ENCODE measurements around the gene GLIS2. TPM values are rescaled to one million over a fixed set of nuclear protein-coding genes. Genes with fewer than 3 reads are reported as not detected.

GLIS2 gene
- total and polyA plus RNA-seq, 3 experiments from 2014 or later = 0.13 to 0.26 TPM; not detected in 1

GRCh38 chr16:4322121-4323052, 6.5 kb downstream of the GLIS2 start:
- no peaks in the 10 kb centered on the region for H3K9me3 Mint-ChIP-seq
- peak overlapping the region in 1 of 8 donors; percentile 83 for H3K27ac Mint-ChIP-seq
- H3K4me1 Mint-ChIP-seq = peaks cover 4 to 15% (median 7%) of the 10 kb centered on the region in 3 donors
- no peak overlapping the region for H3K27ac ChIP-seq (ENCODE audit: low read depth, low read length)
- peaks cover 9% of the 10 kb centered on the region for H3K4me1 ChIP-seq (ENCODE audit: insufficient read depth, low read length)
- no peaks in the 10 kb centered on the region for H3K9me3 ChIP-seq (ENCODE audit: low read length)
- H3K4me3 ChIP-seq (ENCODE audit: low read length) = no peak overlapping the region
- H3K27me3 ChIP-seq (ENCODE audit: insufficient read depth, low read length, poor library complexity, severe bottlenecking) = no peaks in the 10 kb centered on the region
- no peak for DNase-seq
- H3K27me3 Mint-ChIP-seq = no peaks in the 10 kb centered on the region
- H3K4me3 Mint-ChIP-seq = no peak overlapping the region
- no peaks in the 10 kb centered on the region for H3K36me3 Mint-ChIP-seq
- CTCF ChIA-PET = interaction anchor here (1.8 kb wide), 1 partner anchor 12 kb away, joined by 4 read pairs; no protein-coding TSS in a partner anchor
- POLR2A ChIA-PET = no interaction called here
- H3K36me3 ChIP-seq (ENCODE audit: insufficient read depth, low read length) = no peaks in the 10 kb centered on the region

GRCh38 chr16:4323071-4323844, 7.4 kb downstream of the GLIS2 start:
- Mint-ChIP-seq H3K27me3 (no peaks in the 10 kb centered on the region), H3K36me3 (no peaks in the 10 kb centered on the region), H3K4me1 (peaks cover 4 to 18% (median 7%) of the 10 kb centered on the region in 3 donors), H3K9me3 (no peaks in the 10 kb centered on the region), H3K27ac (no peak overlapping the region), H3K4me3 (no peak overlapping the region)
- H3K9me3 ChIP-seq (ENCODE audit: low read length) = no peaks in the 10 kb centered on the region
- H3K27ac ChIP-seq (ENCODE audit: low read depth, low read length) = no peak overlapping the region
- DNase-seq = no peak
- no peaks in the 10 kb centered on the region for H3K27me3 ChIP-seq (ENCODE audit: insufficient read depth, low read length, poor library complexity, severe bottlenecking)
- H3K36me3 ChIP-seq (ENCODE audit: insufficient read depth, low read length) = no peaks in the 10 kb centered on the region
- H3K4me3 ChIP-seq (ENCODE audit: low read length) = no peak overlapping the region
- peaks cover 14% of the 10 kb centered on the region for H3K4me1 ChIP-seq (ENCODE audit: insufficient read depth, low read length)
- ChIA-PET POLR2A (no interaction called here), CTCF (interaction anchor here (1.8 kb wide), 1 partner anchor 13 kb away, joined by 4 read pairs; no protein-coding TSS in a partner anchor)

DNA sequence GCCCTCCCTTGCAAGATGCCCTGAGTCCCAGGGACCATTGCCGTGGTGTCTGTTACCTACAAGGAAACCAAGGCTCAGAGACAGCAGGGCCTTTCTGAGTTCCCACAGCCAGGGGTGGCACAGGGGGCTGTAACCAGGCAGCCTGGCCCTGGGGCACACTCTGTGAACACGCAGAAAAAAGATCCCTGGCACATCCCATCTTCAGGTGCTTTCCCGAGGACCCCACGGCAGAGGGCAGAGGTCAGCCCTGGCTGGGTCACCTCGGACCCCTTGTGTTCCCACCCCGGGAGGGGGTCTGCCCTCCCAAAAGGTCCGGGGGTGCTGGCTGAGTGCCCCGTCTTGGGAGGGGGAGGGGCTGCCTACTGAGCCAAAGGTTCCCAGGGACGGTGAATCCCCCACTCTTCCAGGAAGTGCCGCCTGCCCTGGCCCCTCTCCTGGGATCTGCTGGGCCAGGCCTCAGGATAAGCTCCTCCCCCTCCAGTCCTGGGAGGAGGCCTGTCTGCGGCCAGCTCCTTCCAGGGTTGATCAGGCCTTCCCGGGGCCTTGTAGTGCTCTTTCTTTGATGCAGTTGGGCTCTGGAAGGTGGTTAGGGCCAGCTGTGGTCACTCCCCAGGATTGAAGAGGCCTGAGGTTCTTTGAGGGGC, 8.1 kb downstream of the GLIS2 start:
- Histone ChIP-seq H3K9me3 (ENCODE audit: low read length) (no peaks in the 10 kb centered on the region), H3K4me3 (ENCODE audit: low read length) (no peak overlapping the region), H3K4me1 (ENCODE audit: insufficient read depth, low read length) (peaks cover 14% of the 10 kb centered on the region), H3K27me3 (ENCODE audit: insufficient read depth, low read length, poor library complexity, severe bottlenecking) (no peaks in the 10 kb centered on the region), H3K36me3 (ENCODE audit: insufficient read depth, low read length) (no peaks in the 10 kb centered on the region), H3K27ac (ENCODE audit: low read depth, low read length) (no peak overlapping the region)
- Mint-ChIP-seq H3K27ac (no peak overlapping the region), H3K4me3 (no peak overlapping the region), H3K36me3 (no peaks in the 10 kb centered on the region), H3K9me3 (no peaks in the 10 kb centered on the region), H3K27me3 (no peaks in the 10 kb centered on the region), H3K4me1 (peaks cover 4 to 17% (median 7%) of the 10 kb centered on the region in 3 donors)
- POLR2A ChIA-PET = no interaction called here
- CTCF ChIA-PET = interaction anchor here (1.1 to 1.8 kb wide), 3 partner anchors 12 to 35 kb away, joined by 3 to 4 read pairs (median 4); no protein-coding TSS in a partner anchor
- no peak for DNase-seq

GRCh38 chr16:4324492-4325252, 8.8 kb downstream of the GLIS2 start:
- ChIA-PET CTCF (interaction anchor here (1.1 to 1.8 kb wide), 5 partner anchors 13 to 37 kb away, joined by 3 to 5 read pairs (median 4); no protein-coding TSS in a partner anchor), POLR2A (no interaction called here)
- Mint-ChIP-seq H3K27me3 (no peaks in the 10 kb centered on the region), H3K4me1 (peaks cover 0 to 10% (median under 1%) of the 10 kb centered on the region in 3 donors), H3K4me3 (no peak overlapping the region), H3K9me3 (no peaks in the 10 kb centered on the region), H3K36me3 (no peaks in the 10 kb centered on the region), H3K27ac (no peak overlapping the region)
- Histone ChIP-seq H3K27ac (ENCODE audit: low read depth, low read length) (no peak overlapping the region), H3K27me3 (ENCODE audit: insufficient read depth, low read length, poor library complexity, severe bottlenecking) (no peaks in the 10 kb centered on the region), H3K9me3 (ENCODE audit: low read length) (no peaks in the 10 kb centered on the region), H3K4me3 (ENCODE audit: low read length) (no peak overlapping the region), H3K4me1 (ENCODE audit: insufficient read depth, low read length) (peaks cover 7% of the 10 kb centered on the region), H3K36me3 (ENCODE audit: insufficient read depth, low read length) (no peaks in the 10 kb centered on the region)
- no peak for DNase-seq

GRCh38 chr16:4325253-4325758, 9.4 kb downstream of the GLIS2 start:
- H3K4me1 ChIP-seq (ENCODE audit: insufficient read depth, low read length) = peaks cover 6% of the 10 kb centered on the region
- ChIA-PET CTCF (interaction anchor here (1.1 to 8.0 kb wide), 6 partner anchors 13 to 72 kb away, joined by 3 to 72 read pairs (median 4); no protein-coding TSS in a partner anchor), POLR2A (interaction anchor here (0.6 kb wide), 1 partner anchor 12 kb away, joined by 3 read pairs; no protein-coding TSS in a partner anchor)
- no peaks in the 10 kb centered on the region for H3K9me3 Mint-ChIP-seq
- peaks cover 0 to 10% (median 0%) of the 10 kb centered on the region in 3 donors for H3K4me1 Mint-ChIP-seq
- no peaks in the 10 kb centered on the region for H3K36me3 ChIP-seq (ENCODE audit: insufficient read depth, low read length)
- H3K9me3 ChIP-seq (ENCODE audit: low read length) = no peaks in the 10 kb centered on the region
- DNase-seq = no peak
- no peaks in the 10 kb centered on the region for H3K27me3 ChIP-seq (ENCODE audit: insufficient read depth, low read length, poor library complexity, severe bottlenecking)
- no peak overlapping the region for H3K4me3 ChIP-seq (ENCODE audit: low read length)
- no peaks in the 10 kb centered on the region for H3K36me3 Mint-ChIP-seq
- no peak overlapping the region for H3K27ac Mint-ChIP-seq
- peak overlapping the region in 2 of 7 donors; percentile 19 to 24 for H3K4me3 Mint-ChIP-seq
- H3K27me3 Mint-ChIP-seq = peaks cover 0 to 2% of the 10 kb centered on the region in 2 donors
- H3K27ac ChIP-seq (ENCODE audit: low read depth, low read length) = no peak overlapping the region

GRCh38 chr16:4327386-4328045, 11.6 kb downstream of the GLIS2 start:
- no peak overlapping the region for H3K27ac Mint-ChIP-seq
- no peak for DNase-seq
- Histone ChIP-seq H3K4me1 (ENCODE audit: insufficient read depth, low read length) (peaks cover 6% of the 10 kb centered on the region), H3K36me3 (ENCODE audit: insufficient read depth, low read length) (no peaks in the 10 kb centered on the region), H3K4me3 (ENCODE audit: low read length) (peak overlapping the region; percentile 39), H3K27me3 (ENCODE audit: insufficient read depth, low read length, poor library complexity, severe bottlenecking) (no peaks in the 10 kb centered on the region), H3K9me3 (ENCODE audit: low read length) (no peaks in the 10 kb centered on the region), H3K27ac (ENCODE audit: low read depth, low read length) (no peak overlapping the region)
- CTCF ChIA-PET = interaction anchor here (0.9 to 8.0 kb wide), 10 partner anchors 15 to 74 kb away, joined by 3 to 72 read pairs (median 6); no protein-coding TSS in a partner anchor
- H3K4me3 Mint-ChIP-seq = peak overlapping the region in 3 of 7 donors; percentile 32 to 59 (median 51)
- peaks cover 0 to 10% (median 0%) of the 10 kb centered on the region in 3 donors for H3K4me1 Mint-ChIP-seq
- POLR2A ChIA-PET = interaction anchor here (0.6 kb wide), 1 partner anchor 12 kb away, joined by 3 read pairs; no protein-coding TSS in a partner anchor
- no peaks in the 10 kb centered on the region for H3K36me3 Mint-ChIP-seq
- H3K27me3 Mint-ChIP-seq = peaks cover 0 to 5% of the 10 kb centered on the region in 2 donors
- H3K9me3 Mint-ChIP-seq = no peaks in the 10 kb centered on the region

Measured in CD8-positive, alpha-beta memory T cell (primary cell).